CD14-positive monocyte (primary cell): ENCODE data around the gene CADM1. TPM values are rescaled to one million over a fixed set of nuclear protein-coding genes. Genes with fewer than 3 reads are reported as not detected.

Experiments
- DNase-seq, 3 donors: peaks; one replicate each; pipeline ENCODE4 v3.0.0-alpha.2; 2011 to 2022
- H2AFZ ChIP-seq: 2 replicates; pipeline ENCODE4 v1.6.0; 2012; ENCODE audit warnings: mild to moderate bottlenecking, low read depth, low read length, inconsistent platforms; ENCODE audit not compliant: insufficient read depth, poor library complexity, severe bottlenecking
- H3K27ac ChIP-seq, 2 donors: 1 replicate in 1 of 2; 2 replicates in 1 of 2; pipeline ENCODE4 v1.5.1; 2012 to 2013; ENCODE audit warnings: low read length in 2 of 2, control low read depth in 1 of 2, inconsistent platforms in 1 of 2, low read depth in 1 of 2, mild to moderate bottlenecking in 1 of 2
- H3K27me3 ChIP-seq, 2 donors: one replicate each; pipeline versions ENCODE4 v1.6.0 to v1.6.1; 2011 to 2013; ENCODE audit warnings: low read length in 2 of 2; ENCODE audit not compliant: control insufficient read depth in 2 of 2, insufficient read depth in 2 of 2
- H3K36me3 ChIP-seq, 2 donors: replicated peaks in 1 of 2; 1 replicate in 1 of 2; 2 replicates in 1 of 2; pipeline versions ENCODE4 v1.5.1 to v1.6.1; 2012 to 2013; ENCODE audit warnings: low read length in 2 of 2, control low read depth in 1 of 2, inconsistent platforms in 1 of 2, mild to moderate bottlenecking in 1 of 2; ENCODE audit not compliant: insufficient read depth in 2 of 2, control insufficient read depth in 1 of 2
- H3K4me1 ChIP-seq, 2 donors: 1 replicate in 1 of 2; 2 replicates in 1 of 2; pipeline versions ENCODE4 v1.5.1 to v1.6.1; 2012 to 2013; ENCODE audit warnings: low read length in 2 of 2, control low read depth in 1 of 2, inconsistent platforms in 1 of 2, mild to moderate bottlenecking in 1 of 2, moderate library complexity in 1 of 2; ENCODE audit not compliant: insufficient read depth in 2 of 2, control insufficient read depth in 1 of 2
- H3K4me2 ChIP-seq: replicated peaks from 2 replicates; pipeline ENCODE3; 2012; ENCODE audit warnings: low read length, moderate library complexity, mild to moderate bottlenecking; ENCODE audit not compliant: poor library complexity, severe bottlenecking; ENCODE audit errors: extremely low read depth
- H3K4me3 ChIP-seq, 3 experiments: fragments of 200-600 bp in 1 of 3; sonication (generic) in 1 of 3; replicated peaks in 1 of 3; 1 replicate in 2 of 3; 2 replicates in 1 of 3; pipeline ENCODE4 v1.5.1; 2011 to 2013; ENCODE audit warnings: low read length in 3 of 3, mild to moderate bottlenecking in 3 of 3, control low read depth in 2 of 3, low read depth in 2 of 3, inconsistent platforms in 1 of 3, moderate library complexity in 1 of 3
- H3K79me2 ChIP-seq: 2 replicates; pipeline ENCODE4 v1.6.0; 2012; ENCODE audit warnings: mild to moderate bottlenecking, control low read depth, inconsistent platforms, low read length, moderate library complexity; ENCODE audit not compliant: insufficient read depth
- H3K9ac ChIP-seq: 2 replicates; pipeline ENCODE4 v1.6.0; 2017; ENCODE audit warnings: low read length, mild to moderate bottlenecking; ENCODE audit not compliant: insufficient read depth, poor library complexity, severe bottlenecking
- H3K9me3 ChIP-seq, 2 donors: replicated peaks in 1 of 2; 1 replicate in 1 of 2; 2 replicates in 1 of 2; pipeline versions ENCODE4 v1.5.1 to v1.6.1; 2012 to 2013; ENCODE audit warnings: low read length in 2 of 2, control low read depth in 1 of 2; ENCODE audit not compliant: control insufficient read depth in 1 of 2, insufficient read depth in 1 of 2
- H4K20me1 ChIP-seq: 2 replicates; pipeline ENCODE4 v1.6.0; 2012; ENCODE audit warnings: mild to moderate bottlenecking, low read length, control low read depth, moderate library complexity; ENCODE audit not compliant: insufficient read depth
- H3K27ac Mint-ChIP-seq, 7 donors: one replicate each; pipeline ENCODE4 v1.8.0; 2020; ENCODE audit warnings: mild to moderate bottlenecking in 7 of 7, mixed read lengths in 7 of 7, moderate library complexity in 6 of 7, inconsistent platforms in 2 of 7
- H3K27me3 Mint-ChIP-seq, 3 donors: one replicate each; pipeline ENCODE4 v1.8.0; 2021 to 2022; ENCODE audit warnings: low read depth in 3 of 3, mild to moderate bottlenecking in 3 of 3, mixed read lengths in 3 of 3, moderate library complexity in 3 of 3, inconsistent platforms in 1 of 3
- H3K36me3 Mint-ChIP-seq, 2 donors: one replicate each; pipeline ENCODE4 v1.8.0; 2020; ENCODE audit warnings: mixed read lengths in 2 of 2, inconsistent platforms in 1 of 2, mild to moderate bottlenecking in 1 of 2
- H3K4me1 Mint-ChIP-seq: one replicate; pipeline ENCODE4 v1.8.0; 2020; ENCODE audit warnings: mild to moderate bottlenecking, mixed read lengths
- H3K4me3 Mint-ChIP-seq, 2 donors: one replicate each; pipeline ENCODE4 v1.8.0; 2020; ENCODE audit warnings: mild to moderate bottlenecking in 2 of 2, mixed read lengths in 2 of 2, moderate library complexity in 1 of 2
- H3K9me3 Mint-ChIP-seq, 7 donors: one replicate each; pipeline ENCODE4 v1.8.0; 2020 to 2022; ENCODE audit warnings: mixed read lengths in 7 of 7, mild to moderate bottlenecking in 6 of 7, moderate library complexity in 6 of 7, inconsistent platforms in 2 of 7
- CTCF ChIP-seq: fragments of 200-600 bp; IDR thresholded peaks from one replicate; pipeline ENCODE4 v1.8.0; 2022; ENCODE audit warnings: antibody characterized with exemption, mild to moderate bottlenecking
- WGBS: methylation state at CpG from one replicate; pipeline ENCODE4 v1.1.5; 2013; ENCODE audit warnings: missing lambda C conversion rate; ENCODE audit not compliant: insufficient coverage; 5-methylcytosine and 5-hydroxymethylcytosine counted together
- intact Hi-C, 2 donors: fragments of 100-400 bp; cut with micrococcal nuclease; formaldehyde crosslinking; loops; one replicate each; pipeline versions ENCODE4 v1.15.0 to v1.15.1; 2023
- polyA plus RNA-seq, 3 donors: library from polyadenylated mRNA; depleted of rRNA in 1 of 3; unstranded in 2 of 3; stranded (reverse) in 1 of 3; fragments of 300-500 nt in 2 of 3; fragments of >200 nt in 1 of 3; fragmentation: Illumina TruSeq in 2 of 3; gene quantifications; 1 replicate in 2 of 3; 2 replicates in 1 of 3; pipeline ENCODE4 v1.2.3, GENCODE V29; 2012 to 2021

CADM1 gene
- polyA plus RNA-seq, 3 donors, result not detected

GRCh38 chr11:115134926-115135325 lies 369.3 kb downstream of the CADM1 start:
- no peak overlapping the region for H3K27ac ChIP-seq
- H3K36me3 ChIP-seq, result no peaks in the 10 kb centered on the region
- H3K27me3 ChIP-seq, result no peaks in the 10 kb centered on the region
- H3K4me3 Mint-ChIP-seq, result no peak overlapping the region
- no peaks in the 10 kb centered on the region for H3K9me3 ChIP-seq
- no peak overlapping the region for H3K27ac Mint-ChIP-seq
- H3K4me3 ChIP-seq, result no peak overlapping the region
- intact Hi-C loops, result no loop called here
- no peak overlapping the region for H3K9ac ChIP-seq
- no peaks in the 10 kb centered on the region for H3K79me2 ChIP-seq
- peaks cover 0 to 3% (median 0%) of the 10 kb centered on the region in 3 donors for H3K27me3 Mint-ChIP-seq
- no peak overlapping the region for H3K4me2 ChIP-seq
- H3K4me1 ChIP-seq, result no peaks in the 10 kb centered on the region
- no peak for DNase-seq
- H4K20me1 ChIP-seq, result no peaks in the 10 kb centered on the region
- H2AFZ ChIP-seq, result no peak overlapping the region
- H3K36me3 Mint-ChIP-seq, result no peaks in the 10 kb centered on the region
- WGBS, result 89% methylated on average over 10 of the region's 11 CpGs
- peaks cover 0 to 4% (median 0%) of the 10 kb centered on the region in 7 donors for H3K9me3 Mint-ChIP-seq
- no peaks in the 10 kb centered on the region for H3K4me1 Mint-ChIP-seq
- no peak for TF ChIP-seq CTCF

- Mint-ChIP-seq H3K27me3 (peaks cover 0 to 2% (median 0%) of the 10 kb centered on the region in 3 donors), H3K4me1 (no peaks in the 10 kb centered on the region), H3K9me3 (peaks cover 0 to 5% (median 0%) of the 10 kb centered on the region in 7 donors), H3K27ac (no peak overlapping the region), H3K36me3 (no peaks in the 10 kb centered on the region), H3K4me3 (no peak overlapping the region)
- Histone ChIP-seq H3K4me2 (no peak overlapping the region), H4K20me1 (no peaks in the 10 kb centered on the region), H3K4me1 (no peaks in the 10 kb centered on the region), H3K79me2 (no peaks in the 10 kb centered on the region), H3K27me3 (no peaks in the 10 kb centered on the region), H3K9ac (no peak overlapping the region), H3K4me3 (no peak overlapping the region), H3K36me3 (no peaks in the 10 kb centered on the region), H3K27ac (no peak overlapping the region), H3K9me3 (no peaks in the 10 kb centered on the region), H2AFZ (no peak overlapping the region)
- TF ChIP-seq CTCF, result no peak
- 100% methylated on average over 2 of the region's 5 CpGs for WGBS
- intact Hi-C loops, result no loop called here
- DNase-seq, result no peak
Observed at GRCh38 chr11:115133475-115134209, 370.6 kb downstream of the CADM1 start.
